ENCODE data around the gene GAS7.

GRCh38 chr17:10162096-10162495 is 36.3 kb downstream of the GAS7 start:
- TF ChIP-seq CTCF (IDR thresholded peaks at IDR 0.05) (no peak), POLR2A (IDR thresholded peaks at IDR 0.05) (no peak)
